OCI-LY3 (cell line): ENCODE data around the gene GOLGA6C.

ENCODE experiments used
- H2AFZ ChIP-seq: fragments of 200-600, 300-600 bp; shearing (Covaris generic); 2 replicates; pipeline ENCODE4 v1.6.0; 2014; ENCODE audit warnings: antibody characterized with exemption, low read depth, low read length
- H3K27ac ChIP-seq: fragments of 200-600, 300-600 bp; sonication (generic); 2 replicates; pipeline ENCODE4 v1.5.1; 2014; ENCODE audit warnings: mild to moderate bottlenecking, low read length, moderate library complexity, mixed read lengths
- H3K27me3 ChIP-seq: fragments of 200-600, 300-600 bp; sonication (generic); 2 replicates; pipeline ENCODE4 v1.6.1; 2014; ENCODE audit warnings: low read depth, low read length, mixed read lengths
- H3K36me3 ChIP-seq: fragments of 200-600, 300-600 bp; sonication (generic); replicated peaks from 2 replicates; pipeline ENCODE3; 2014; ENCODE audit warnings: low read depth, low read length, mixed read lengths
- H3K4me1 ChIP-seq: fragments of 300-600, 200-600 bp; sonication (generic); 2 replicates; pipeline ENCODE4 v1.6.1; 2014; ENCODE audit warnings: low read length, mixed read lengths
- H3K4me2 ChIP-seq: fragments of 200-600, 300-600 bp; sonication (generic); 2 replicates; pipeline ENCODE4 v1.6.1; 2014; ENCODE audit warnings: low read length, mixed read lengths
- H3K4me3 ChIP-seq: fragments of 300-600, 200-600 bp; sonication (generic); 2 replicates; pipeline ENCODE4 v1.5.1; 2014; ENCODE audit warnings: antibody characterized with exemption, mild to moderate bottlenecking, low read length, moderate library complexity
- H3K79me2 ChIP-seq: fragments of 300-600, 200-600 bp; shearing (Covaris generic); 2 replicates; pipeline ENCODE4 v1.6.1; 2014; ENCODE audit warnings: mild to moderate bottlenecking, low read length, mixed read lengths
- H3K9ac ChIP-seq: fragments of 300-600, 200-600 bp; shearing (Covaris generic); 2 replicates; pipeline ENCODE4 v1.6.0; 2014; ENCODE audit warnings: mild to moderate bottlenecking, low read length, moderate library complexity
- H3K9me3 ChIP-seq: fragments of 200-600, 300-600 bp; shearing (Covaris generic); 2 replicates; pipeline ENCODE4 v1.6.1; 2014; ENCODE audit warnings: low read length, mixed read lengths; ENCODE audit not compliant: insufficient read depth
- H4K20me1 ChIP-seq: fragments of 200-600, 300-600 bp; sonication (generic); 2 replicates; pipeline ENCODE4 v1.6.1; 2016; ENCODE audit warnings: low read length, mixed read lengths; ENCODE audit not compliant: insufficient read depth
- CTCF ChIP-seq: fragments of 200-600, 300-600 bp; sonication (generic); IDR thresholded peaks from 2 replicates; pipeline ENCODE4 v1.5.1; 2014; ENCODE audit warnings: antibody characterized with exemption, low read length, low read depth
- EZH2phosphoT487 ChIP-seq: fragments of 200-600 bp; shearing (Covaris generic); IDR thresholded peaks from 2 replicates; pipeline ENCODE4 v1.6.1; 2018; ENCODE audit warnings: antibody characterized with exemption, mixed run types, low read depth

The GOLGA6C gene

GRCh38 chr15:75230551-75231371, 27.4 kb upstream of the GOLGA6C start:
- Histone ChIP-seq H3K79me2 (no peaks in the 10 kb centered on the region), H3K36me3 (no peaks in the 10 kb centered on the region), H3K4me1 (no peaks in the 10 kb centered on the region), H4K20me1 (no peaks in the 10 kb centered on the region), H3K4me3 (no peak overlapping the region), H3K27me3 (peaks cover 30% of the 10 kb centered on the region), H2AFZ (no peak overlapping the region), H3K27ac (no peak overlapping the region), H3K4me2 (no peak overlapping the region), H3K9ac (no peak overlapping the region), H3K9me3 (no peaks in the 10 kb centered on the region)
- no peak for TF ChIP-seq CTCF
- no peak for TF ChIP-seq EZH2phosphoT487

- Histone ChIP-seq H3K36me3 (no peaks in the 10 kb centered on the region), H3K27ac (no peak overlapping the region), H4K20me1 (no peaks in the 10 kb centered on the region), H2AFZ (no peak overlapping the region), H3K4me1 (no peaks in the 10 kb centered on the region), H3K79me2 (no peaks in the 10 kb centered on the region), H3K4me2 (no peak overlapping the region), H3K9ac (no peak overlapping the region), H3K9me3 (no peaks in the 10 kb centered on the region), H3K4me3 (no peak overlapping the region), H3K27me3 (peaks cover 30% of the 10 kb centered on the region)
- no peak for TF ChIP-seq EZH2phosphoT487
Observed at GRCh38 chr15:75231836-75232235, 26.3 kb upstream of the GOLGA6C start.

- H3K79me2 ChIP-seq = no peaks in the 10 kb centered on the region
- no peaks in the 10 kb centered on the region for H4K20me1 ChIP-seq
- H3K27me3 ChIP-seq = peaks cover 30% of the 10 kb centered on the region
- H3K36me3 ChIP-seq = no peaks in the 10 kb centered on the region
- TF ChIP-seq EZH2phosphoT487 = no peak
- no peak for TF ChIP-seq CTCF
- H3K27ac ChIP-seq = no peak overlapping the region
- no peak overlapping the region for H3K9ac ChIP-seq
- no peak overlapping the region for H3K4me2 ChIP-seq
- H3K4me1 ChIP-seq = no peaks in the 10 kb centered on the region
- no peak overlapping the region for H2AFZ ChIP-seq
- no peaks in the 10 kb centered on the region for H3K9me3 ChIP-seq
- H3K4me3 ChIP-seq = no peak overlapping the region
Observed at GRCh38 chr15:75232252-75232813, 25.8 kb upstream of the GOLGA6C start.

- Histone ChIP-seq H2AFZ (no peak overlapping the region), H3K4me3 (no peak overlapping the region), H3K27ac (no peak overlapping the region), H3K4me2 (no peak overlapping the region), H4K20me1 (no peaks in the 10 kb centered on the region), H3K4me1 (no peaks in the 10 kb centered on the region), H3K27me3 (peaks cover 28% of the 10 kb centered on the region), H3K9ac (no peak overlapping the region), H3K79me2 (no peaks in the 10 kb centered on the region), H3K36me3 (no peaks in the 10 kb centered on the region), H3K9me3 (no peaks in the 10 kb centered on the region)
- TF ChIP-seq CTCF (no peak), EZH2phosphoT487 (no peak)
Observed at GRCh38 chr15:75232826-75233503, 25.2 kb upstream of the GOLGA6C start.
